Limb (tissue), 2 donors: ENCODE data around the gene DCTN4.
A peak's percentile ranks its signal among the peaks of the same experiment; 100 is the strongest.

Experiments
- DNase-seq, 2 donors: peaks; one replicate each; pipeline ENCODE4 v3.0.0-alpha.2; 2016; ENCODE audit errors: extremely low spot score in 2 of 2

The DCTN4 gene

GRCh38 chr5:150740992-150741391 lies 17.8 kb downstream of the DCTN4 start:
- no peak for DNase-seq

- DNase-seq: no peak
Observed at GRCh38 chr5:150738862-150739261, 20.0 kb downstream of the DCTN4 start.

GRCh38 chr5:150734579-150735384 lies 24.0 kb downstream of the DCTN4 start:
- DNase-seq: no peak

GRCh38 chr5:150731669-150732242 lies 27.1 kb downstream of the DCTN4 start:
- no peak for DNase-seq

GRCh38 chr5:150729859-150730258 lies 29.0 kb downstream of the DCTN4 start:
- no peak for DNase-seq

- DNase-seq: no peak
Observed at GRCh38 chr5:150723845-150724244, 35.0 kb downstream of the DCTN4 start.

GRCh38 chr5:150710165-150710564 lies 48.7 kb downstream of the DCTN4 start:
- no peak for DNase-seq

GRCh38 chr5:150706776-150707390 lies 51.9 kb downstream of the DCTN4 start:
- DNase-seq: no peak

- no peak for DNase-seq
Observed at GRCh38 chr5:150703762-150704161, 55.1 kb downstream of the DCTN4 start.

- DNase-seq: peak; percentile 94
Observed at GRCh38 chr5:150700594-150701377, 58.0 kb downstream of the DCTN4 start, which contains the start of gene RBM22. Gene RBM22, minus strand, starts transcription at chr5:150701062. Its CDS starts 77 bp downstream, at chr5:150700985.

GRCh38 chr5:150700246-150700593 lies 58.6 kb downstream of the DCTN4 start:
- DNase-seq: peak in 1 of 2 donors; percentile 8

GRCh38 chr5:150694612-150695011 lies 64.2 kb downstream of the DCTN4 start:
- DNase-seq: no peak

- DNase-seq: no peak
Observed at GRCh38 chr5:150692276-150692675, 66.5 kb downstream of the DCTN4 start.

- DNase-seq: no peak
Observed at GRCh38 chr5:150690760-150691159, 68.1 kb downstream of the DCTN4 start.

- DNase-seq: no peak
Observed at GRCh38 chr5:150689120-150689519, 69.7 kb downstream of the DCTN4 start.

GRCh38 chr5:150676578-150676977 lies 82.2 kb downstream of the DCTN4 start:
- DNase-seq: no peak

GRCh38 chr5:150675069-150675468 lies 83.7 kb downstream of the DCTN4 start:
- DNase-seq: no peak

GRCh38 chr5:150674341-150674821 lies 84.4 kb downstream of the DCTN4 start:
- peak; percentile 46 to 71 for DNase-seq

GRCh38 chr5:150672884-150673275 lies 85.9 kb downstream of the DCTN4 start:
- no peak for DNase-seq

GRCh38 chr5:150672237-150672883 lies 86.5 kb downstream of the DCTN4 start:
- peak in 1 of 2 donors; percentile 78 for DNase-seq
